SK-N-MC (cell line): Measurements from ENCODE around the gene PLP2.
"Not testable (repeated sequence)": the region's sequence is repeated elsewhere in the genome, so short reads cannot be mapped to it uniquely, and the experiment has no call there.

ENCODE experiments used
- DNase-seq: peaks from one replicate; pipeline ENCODE4 v3.0.0-alpha.2; 2011; ENCODE audit warnings: low read depth, low spot score
- H3K27ac ChIP-seq: fragments of 200-600 bp; sonication (generic); 2 replicates; pipeline ENCODE4 v1.5.1; 2016; ENCODE audit warnings: mixed run types
- H3K36me3 ChIP-seq: fragments of 200-600 bp; sonication (generic); 2 replicates; pipeline ENCODE4 v1.6.1; 2017; ENCODE audit warnings: antibody characterized with exemption, low read length, mixed read lengths; ENCODE audit not compliant: insufficient read depth
- H3K4me3 ChIP-seq: fragments of 200-600 bp; sonication (generic); 2 replicates; pipeline ENCODE4 v1.5.1; 2016
- H3K9ac ChIP-seq: fragments of 200-600 bp; sonication (generic); 2 replicates; pipeline ENCODE4 v1.8.0; 2017; ENCODE audit warnings: mixed run types, mixed read lengths; ENCODE audit not compliant: insufficient read length
- H3K9me3 ChIP-seq: fragments of 200-600 bp; sonication (generic); 2 replicates; pipeline ENCODE4 v1.6.1; 2017; ENCODE audit warnings: low read depth, mild to moderate bottlenecking, antibody characterized with exemption, low read length, moderate library complexity, mixed read lengths
- EZH2 ChIP-seq: fragments of 200-600 bp; sonication (generic); IDR thresholded peaks from one replicate; pipeline ENCODE4 v1.6.1; 2017; ENCODE audit warnings: antibody characterized with exemption
- FOXP2 ChIP-seq: optimal IDR thresholded peaks from 2 replicates; pipeline ENCODE3; 2011; ENCODE audit warnings: mild to moderate bottlenecking, moderate library complexity; ENCODE audit not compliant: insufficient read depth; ENCODE audit errors: extremely low read length, control extremely low read depth
- POLR2AphosphoS5 ChIP-seq: IDR thresholded peaks from 2 replicates; pipeline ENCODE4 v1.6.1; 2012; ENCODE audit warnings: mild to moderate bottlenecking, low read depth, low read length, borderline replicate concordance

Gene PLP2

DNA sequence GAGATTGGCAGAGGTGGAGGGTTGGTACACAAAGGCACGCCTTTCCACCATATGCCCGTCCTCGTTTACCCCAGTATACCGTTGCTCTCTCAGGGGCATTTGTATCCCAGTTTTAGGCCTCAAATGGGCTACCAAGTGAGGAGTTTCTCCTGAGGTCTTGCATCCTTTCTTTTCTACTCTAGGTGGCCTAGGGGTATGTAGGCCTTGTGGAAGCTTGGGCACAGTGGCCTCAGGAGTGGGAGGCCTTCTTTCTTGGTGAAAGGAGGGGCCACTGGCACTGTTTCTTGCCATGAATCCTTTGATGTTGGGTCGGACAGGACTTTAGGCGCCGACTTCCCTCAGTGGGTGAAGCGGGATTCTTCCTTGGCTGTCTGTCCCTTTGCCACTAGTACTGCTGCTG, 24.4 kb upstream of the PLP2 start:
- no peak overlapping the region for H3K4me3 ChIP-seq
- DNase-seq: no peak
- no peak for TF ChIP-seq FOXP2
- TF ChIP-seq EZH2: no peak
- TF ChIP-seq POLR2AphosphoS5: no peak
- no peaks in the 10 kb centered on the region for H3K36me3 ChIP-seq
- H3K9me3 ChIP-seq: no peaks in the 10 kb centered on the region
- no peak overlapping the region for H3K9ac ChIP-seq
- H3K27ac ChIP-seq: no peak overlapping the region

GRCh38 chrX:49147936-49148335, 23.8 kb upstream of the PLP2 start:
- Histone ChIP-seq H3K4me3 (no peak overlapping the region), H3K27ac (no peak overlapping the region), H3K36me3 (no peaks in the 10 kb centered on the region), H3K9ac (no peak overlapping the region), H3K9me3 (no peaks in the 10 kb centered on the region)
- TF ChIP-seq POLR2AphosphoS5 (no peak), EZH2 (no peak), FOXP2 (no peak)
- no peak for DNase-seq

DNA sequence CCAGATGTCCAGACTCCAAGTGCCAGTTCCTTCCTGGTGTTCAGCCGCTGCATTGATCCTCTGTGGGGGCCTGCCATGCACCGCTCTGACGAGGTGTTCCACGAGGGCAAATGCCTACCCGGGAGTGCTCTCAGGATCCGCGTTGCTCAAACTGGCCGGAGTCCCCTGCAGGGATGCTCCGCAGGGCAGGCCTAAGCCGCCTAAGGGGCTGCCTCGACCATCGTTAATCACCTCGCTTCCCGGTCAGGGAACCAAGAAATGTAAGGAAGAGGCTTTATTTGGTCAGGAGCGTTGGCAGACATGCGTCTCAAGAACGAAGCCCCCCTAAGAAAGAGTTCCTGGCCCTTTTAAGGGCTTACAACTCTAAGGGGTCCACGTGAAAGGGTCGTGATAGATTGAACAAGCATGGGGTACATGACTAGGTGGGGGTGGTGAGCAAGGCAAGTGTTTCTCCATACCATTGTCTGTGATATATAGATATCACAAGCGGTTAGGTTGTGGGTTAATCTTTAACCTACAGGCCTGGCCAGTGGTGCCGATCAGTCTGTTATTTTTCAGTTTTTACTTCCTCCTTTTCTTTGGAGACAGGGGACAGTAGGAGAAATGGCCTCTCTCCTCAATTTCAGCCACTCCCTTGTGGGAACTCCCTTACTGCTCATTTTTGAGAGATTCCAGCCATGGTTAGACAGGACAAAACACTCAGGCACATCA, 23.2 kb upstream of the PLP2 start:
- H3K4me3 ChIP-seq, DNase-seq, H3K9me3 ChIP-seq, H3K27ac ChIP-seq, H3K36me3 ChIP-seq, H3K9ac ChIP-seq: not testable (repeated sequence)

GRCh38 chrX:49149291-49149690, 22.4 kb upstream of the PLP2 start:
- not testable (repeated sequence) for H3K9me3 ChIP-seq, H3K27ac ChIP-seq, H3K9ac ChIP-seq, DNase-seq, H3K4me3 ChIP-seq, H3K36me3 ChIP-seq

DNA sequence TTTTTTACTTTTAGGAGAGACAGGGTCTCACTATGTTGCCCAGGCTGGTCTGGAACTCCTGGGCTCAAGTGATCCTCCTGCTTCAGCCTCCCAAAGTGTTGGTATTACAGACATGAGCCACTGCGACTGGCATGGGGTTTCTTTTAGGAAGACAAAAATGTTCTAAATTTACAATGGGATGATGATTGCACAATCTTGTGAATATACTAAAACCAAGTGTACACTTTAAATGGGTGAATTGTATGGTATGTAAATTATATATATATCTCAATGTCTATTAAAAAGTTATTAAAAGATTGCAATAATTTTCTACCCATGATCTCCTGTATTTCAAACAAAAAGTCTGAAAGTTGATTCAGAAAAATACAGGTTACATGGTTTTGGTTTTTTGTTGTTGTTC, 18.2 kb upstream of the PLP2 start:
- no peak for DNase-seq
- Histone ChIP-seq H3K9me3 (no peaks in the 10 kb centered on the region), H3K4me3 (no peak overlapping the region), H3K27ac (no peak overlapping the region), H3K9ac (no peak overlapping the region), H3K36me3 (no peaks in the 10 kb centered on the region)
- TF ChIP-seq FOXP2: no peak
- no peak for TF ChIP-seq POLR2AphosphoS5
- no peak for TF ChIP-seq EZH2

DNA sequence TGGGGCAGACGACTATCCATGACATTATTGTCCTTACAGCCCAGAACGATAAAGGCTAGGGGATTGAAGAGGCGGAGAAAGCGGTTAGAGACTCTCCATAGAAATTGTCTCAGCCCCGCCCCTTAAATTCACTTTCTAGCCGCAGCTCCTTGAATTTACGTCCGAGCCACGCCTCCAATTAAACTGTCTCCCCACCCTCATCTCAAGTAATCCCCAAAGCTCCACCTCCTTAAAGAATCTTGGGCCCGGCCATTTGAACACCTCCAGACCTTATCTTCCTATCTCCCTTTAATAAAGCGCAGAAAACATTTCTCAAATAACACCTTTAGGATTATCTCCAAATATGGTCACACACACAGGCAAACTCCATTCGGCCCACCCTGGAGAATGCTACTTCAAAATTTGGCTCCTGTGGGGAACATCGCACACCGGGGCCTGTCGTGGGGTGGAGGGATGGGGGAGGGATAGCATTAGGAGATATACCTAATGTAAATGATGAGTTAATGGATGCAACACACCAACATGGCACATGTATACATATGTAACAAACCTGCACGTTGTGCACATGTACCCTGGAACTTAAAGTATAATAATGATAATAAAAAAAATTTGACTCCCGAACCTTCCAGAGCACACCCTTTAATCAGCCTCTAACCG, 16.3 kb upstream of the PLP2 start:
- no peak for DNase-seq
- Histone ChIP-seq H3K4me3 (peak overlapping the region; percentile 67), H3K9ac (no peak overlapping the region), H3K36me3 (no peaks in the 10 kb centered on the region), H3K27ac (no peak overlapping the region; the same call in 1 of the 2 replicates), H3K9me3 (no peaks in the 10 kb centered on the region)
- TF ChIP-seq EZH2 (no peak), POLR2AphosphoS5 (no peak), FOXP2 (no peak)

DNA sequence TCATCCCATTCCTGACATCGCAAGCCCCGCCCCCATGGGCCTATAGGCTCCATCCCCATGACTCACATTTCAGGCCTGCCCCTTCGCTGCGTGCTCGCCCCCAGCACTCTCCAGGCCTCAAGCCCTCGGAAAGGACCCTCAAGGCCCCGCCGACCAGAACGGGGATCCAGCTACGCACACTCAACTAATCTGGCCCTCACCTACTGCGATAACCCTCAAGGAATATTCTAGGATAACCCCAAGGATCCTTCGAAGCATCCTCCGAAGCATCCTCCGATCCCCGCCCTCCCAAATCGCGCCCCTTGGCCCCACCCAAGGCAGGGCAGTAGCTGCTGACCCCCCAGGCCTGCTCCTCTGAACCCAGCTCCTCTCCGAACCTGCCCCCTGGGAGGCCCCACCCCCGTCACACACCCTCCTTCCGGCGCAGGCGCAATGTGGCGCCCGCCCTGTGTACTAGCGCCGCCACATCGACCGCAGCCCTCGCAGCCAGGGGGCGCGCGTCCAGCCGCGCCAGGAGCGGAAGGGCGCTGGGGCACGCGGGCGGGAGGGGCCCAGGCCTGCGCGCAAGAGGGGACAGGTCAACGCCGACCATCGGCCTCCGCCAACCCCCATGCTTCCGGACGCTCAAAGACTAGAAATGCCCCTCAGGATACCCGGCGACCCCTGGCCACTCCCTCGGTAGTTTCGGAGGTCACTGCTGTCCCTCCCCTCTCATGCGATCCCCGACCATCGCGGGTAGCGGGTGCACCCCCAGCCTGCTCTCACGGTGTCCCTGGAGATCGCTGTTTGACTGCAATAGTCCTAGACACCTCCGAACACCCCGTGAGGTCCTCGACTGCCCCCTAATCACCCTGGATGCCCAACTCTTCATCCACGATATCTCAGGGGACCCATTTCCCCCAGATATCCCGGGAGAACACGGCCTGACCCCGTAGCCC, 15.5 kb upstream of the PLP2 start:
- Histone ChIP-seq H3K9me3 (no peaks in the 10 kb centered on the region), H3K4me3 (peak overlapping the region; percentile 67), H3K27ac (peak overlapping the region; percentile 74), H3K36me3 (no peaks in the 10 kb centered on the region), H3K9ac (peak overlapping the region; percentile 53)
- TF ChIP-seq FOXP2 (no peak), POLR2AphosphoS5 (no peak), EZH2 (no peak)
- DNase-seq: no peak

DNA sequence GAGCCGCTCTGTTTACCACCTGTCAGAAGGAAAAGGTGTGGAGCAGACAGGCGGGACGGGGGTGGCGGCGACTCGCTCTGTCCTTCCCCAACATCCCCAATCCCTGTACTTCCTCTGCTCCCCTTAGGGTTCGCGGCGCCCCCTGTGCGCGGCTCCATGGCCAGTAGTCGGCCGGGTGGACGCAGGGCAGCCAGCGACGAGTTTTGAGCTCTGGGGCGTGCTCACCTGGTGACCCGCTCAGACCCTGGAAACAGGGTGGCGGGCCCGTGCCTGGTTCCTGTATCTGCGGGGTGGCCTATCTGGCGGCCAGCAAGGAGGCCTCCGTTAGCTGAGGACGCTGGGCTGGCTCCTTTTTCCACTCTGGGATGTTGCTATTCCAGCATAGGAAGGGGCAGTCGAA, 14.5 kb upstream of the PLP2 start:
- no peak for TF ChIP-seq FOXP2
- no peak for TF ChIP-seq POLR2AphosphoS5
- TF ChIP-seq EZH2: no peak
- Histone ChIP-seq H3K9me3 (no peaks in the 10 kb centered on the region), H3K36me3 (no peaks in the 10 kb centered on the region), H3K27ac (no peak overlapping the region), H3K4me3 (no peak overlapping the region), H3K9ac (no peak overlapping the region)
- DNase-seq: no peak
